OCI-M1 (cell line): ENCODE results near the gene KPNA1.
"Not testable (repeated sequence)": the region's sequence is repeated elsewhere in the genome, so short reads cannot be mapped to it uniquely, and the experiment has no call there.

ENCODE experiments used
- DNase-seq: peaks from one replicate; lab custom pipeline; 2025; lab: John Stamatoyannopoulos, UW

Gene KPNA1

DNA sequence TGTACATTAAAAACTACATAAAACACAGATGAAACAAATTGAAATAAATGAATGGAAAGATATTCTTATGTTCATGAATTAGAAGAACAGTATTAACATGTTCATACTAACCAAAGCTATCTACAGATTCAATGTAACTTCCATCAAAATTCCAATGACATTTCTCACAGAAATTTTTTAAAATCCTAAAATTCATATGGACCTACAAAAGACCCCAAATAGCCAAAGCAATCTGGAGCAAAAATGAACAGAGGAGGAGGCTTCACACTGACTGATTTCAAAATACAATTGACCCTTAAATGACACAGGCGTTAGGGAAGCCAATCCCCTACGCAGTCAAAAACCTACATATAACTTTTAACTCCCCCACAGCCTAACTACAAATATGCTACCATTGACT, 39.4 kb downstream of the KPNA1 start:
- no peak for DNase-seq

DNA sequence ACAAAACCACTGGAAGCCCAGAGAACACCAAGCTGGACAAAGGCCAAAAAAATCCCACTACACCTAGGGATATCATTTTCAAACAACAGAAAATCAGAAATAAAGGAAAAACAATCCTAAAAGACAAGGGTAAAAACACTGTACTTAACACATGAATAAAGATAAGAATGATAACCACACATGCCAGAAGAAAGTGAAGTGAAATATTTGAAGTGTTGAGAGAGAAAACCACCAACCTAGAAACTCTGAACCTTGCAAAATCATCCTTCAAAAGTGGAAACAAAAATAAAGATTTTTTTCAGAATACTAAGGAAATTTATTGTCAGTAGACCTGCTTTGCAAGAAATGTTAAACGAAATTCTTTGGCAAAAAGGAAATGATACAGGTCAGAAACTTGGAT, 45.1 kb downstream of the KPNA1 start:
- DNase-seq: no peak

DNA sequence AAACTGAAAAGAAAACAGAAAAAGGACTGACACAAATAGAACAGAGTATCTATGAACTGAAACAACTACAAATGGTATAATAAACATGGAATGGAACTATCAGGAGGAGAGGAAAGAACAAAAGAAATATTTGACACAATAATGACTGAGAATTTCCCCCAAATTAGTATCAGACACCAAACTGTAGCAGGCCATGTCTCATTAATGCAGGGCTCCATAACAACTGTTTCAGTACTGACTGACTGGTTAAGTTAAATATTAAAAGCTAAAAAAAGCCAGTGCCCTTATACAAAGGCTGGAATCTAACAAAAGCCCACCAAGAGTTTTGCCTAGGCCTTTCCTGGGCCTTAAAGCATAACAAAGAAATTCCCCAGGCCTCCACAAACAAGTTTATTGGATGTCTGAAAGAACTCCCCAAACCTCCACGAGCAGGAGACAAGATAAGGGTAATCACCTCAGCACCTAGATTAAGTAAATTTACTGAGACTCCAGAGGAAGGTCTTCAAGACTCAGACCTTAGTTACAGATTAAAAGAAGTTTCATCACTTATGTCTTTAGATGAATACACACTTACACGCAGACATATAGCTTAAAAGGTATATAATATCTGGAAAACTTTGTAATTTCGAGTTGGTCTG, 45.7 kb downstream of the KPNA1 start:
- no peak for DNase-seq

DNA sequence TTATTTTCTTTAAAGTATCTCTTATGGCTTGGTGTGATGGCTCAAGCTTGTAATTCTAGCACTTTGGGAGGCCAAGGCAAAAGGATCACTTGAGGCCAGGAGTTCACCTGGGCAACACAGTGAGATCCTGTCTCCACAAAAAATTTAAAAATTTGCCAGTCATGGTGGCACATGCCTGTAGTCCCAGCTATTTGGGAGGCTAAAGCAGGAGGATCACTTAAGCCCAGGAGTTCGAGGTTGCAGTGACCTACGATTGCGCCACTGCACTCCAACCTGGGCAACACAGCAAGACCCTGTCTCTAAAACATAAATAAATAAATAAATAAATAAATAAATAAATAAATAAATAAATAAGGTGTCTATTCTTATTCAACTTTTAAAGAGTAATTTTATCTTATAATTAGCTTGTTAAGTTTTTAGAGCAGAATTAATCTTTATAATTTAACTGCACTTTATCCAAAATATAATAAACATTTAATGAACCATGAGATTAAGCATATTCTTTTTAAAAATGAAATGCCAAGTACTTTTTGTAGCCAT, 48.0 kb downstream of the KPNA1 start:
- DNase-seq: no peak

DNA sequence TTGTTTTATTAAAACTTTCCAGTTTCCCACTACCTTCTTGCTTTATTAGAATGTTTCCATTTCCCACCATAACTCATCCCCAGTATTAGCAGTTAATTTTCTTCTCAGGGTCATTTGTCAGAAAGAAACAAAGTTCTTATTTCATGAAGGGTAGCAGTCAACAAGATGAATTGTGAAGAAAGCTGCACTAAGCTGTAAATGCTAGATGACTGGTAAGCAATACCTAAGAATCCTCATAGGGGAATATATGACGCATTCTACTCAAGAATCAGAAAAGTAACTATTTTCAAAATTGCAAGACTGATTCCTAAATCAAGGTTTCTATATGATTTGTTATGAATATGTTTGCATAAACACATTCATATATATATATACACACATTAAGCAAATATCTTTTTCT, 50.1 kb downstream of the KPNA1 start:
- DNase-seq: no peak

DNA sequence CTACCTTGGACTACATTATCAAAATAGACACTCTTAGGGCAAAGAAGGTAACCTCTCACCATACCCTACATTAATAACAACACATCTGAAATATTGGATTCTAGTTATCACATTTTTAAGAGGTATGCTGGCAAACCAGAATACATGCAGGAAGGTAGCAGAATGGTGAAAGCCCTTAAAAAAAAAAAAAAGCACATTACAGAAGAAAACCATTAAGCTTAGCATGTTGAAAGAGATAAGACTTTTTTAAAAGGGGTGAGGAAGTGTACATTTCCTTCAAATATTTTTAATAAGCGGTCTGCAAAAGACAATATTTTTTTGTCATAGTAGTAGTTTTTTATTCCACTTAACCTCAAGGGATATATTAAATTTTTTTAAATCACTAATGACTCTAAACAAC, 52.3 kb downstream of the KPNA1 start:
- DNase-seq: no peak

DNA sequence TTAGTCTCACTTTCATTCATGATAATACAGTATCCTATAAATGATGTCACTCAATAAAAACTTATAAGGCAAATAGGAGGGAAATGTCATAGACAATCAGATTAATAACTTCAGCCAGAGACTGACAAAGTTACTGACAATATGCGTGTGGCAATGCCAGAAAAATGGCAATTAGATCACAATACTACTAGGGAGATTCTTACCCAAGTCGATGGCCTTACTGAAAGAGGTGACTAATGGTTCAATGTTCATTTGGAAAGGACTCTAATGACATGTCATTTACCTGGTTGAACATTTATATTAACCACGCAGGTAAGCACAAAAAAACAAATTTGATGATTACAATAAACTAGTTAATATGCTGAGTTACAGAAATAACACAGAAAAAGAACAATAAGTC, 52.9 kb downstream of the KPNA1 start:
- DNase-seq: no peak

DNA sequence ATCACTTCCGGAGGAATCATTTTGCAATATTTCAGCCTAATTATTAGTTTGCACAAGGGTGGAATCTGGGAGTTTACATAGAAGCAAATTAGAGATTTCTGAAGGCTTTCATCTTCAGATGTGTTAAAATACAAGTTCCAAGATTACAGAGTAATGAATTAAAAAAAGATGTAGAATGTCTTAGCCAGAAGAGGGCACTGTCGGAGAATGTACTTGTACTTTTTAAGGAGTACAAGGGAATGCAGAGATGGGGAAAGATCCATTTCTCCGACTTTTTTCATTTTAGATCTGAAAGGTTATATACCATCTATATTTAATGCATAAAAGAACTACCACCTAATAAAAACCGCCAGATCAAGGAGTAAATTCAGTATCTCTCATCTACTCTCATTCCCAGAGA, 55.7 kb downstream of the KPNA1 start:
- DNase-seq: peak; percentile 46

DNA sequence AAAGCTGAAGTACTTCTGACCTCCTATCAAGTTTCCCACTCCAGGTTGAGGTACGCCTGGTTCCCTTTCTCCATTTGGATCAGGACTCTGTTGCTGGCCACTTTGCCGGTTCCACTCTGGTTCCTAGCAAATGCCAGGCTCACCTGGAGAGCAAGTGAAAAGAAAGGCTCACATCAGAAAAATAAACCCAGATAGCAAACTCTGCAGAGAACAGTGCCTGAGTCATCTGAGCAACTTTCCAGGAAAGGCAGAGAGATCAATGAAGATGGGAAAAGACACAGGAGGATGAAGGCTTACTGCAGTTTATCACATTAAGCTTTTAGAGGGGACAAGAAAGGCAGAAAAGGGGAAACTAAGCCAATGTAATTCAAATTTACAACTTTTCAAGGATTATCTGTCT, 57.0 kb downstream of the KPNA1 start:
- no peak for DNase-seq

DNA sequence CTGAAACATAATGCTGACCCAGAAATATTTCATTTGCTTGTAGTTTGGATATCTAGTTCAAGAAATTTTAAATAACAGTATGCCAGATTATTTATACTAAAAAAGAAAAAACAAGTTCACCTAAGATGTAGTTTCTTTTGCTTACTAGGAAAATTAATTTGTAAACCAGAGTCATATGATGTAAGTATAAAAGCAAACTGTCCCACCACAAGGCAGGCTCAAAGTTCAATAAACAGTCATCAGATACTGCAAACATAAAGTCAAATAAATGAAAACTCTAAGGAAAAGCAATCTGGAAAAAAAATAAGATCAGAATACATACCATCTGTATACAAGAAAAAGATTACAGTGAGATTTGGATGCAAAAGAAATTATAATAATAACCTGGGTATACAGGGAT, 58.7 kb downstream of the KPNA1 start:
- DNase-seq: no peak

DNA sequence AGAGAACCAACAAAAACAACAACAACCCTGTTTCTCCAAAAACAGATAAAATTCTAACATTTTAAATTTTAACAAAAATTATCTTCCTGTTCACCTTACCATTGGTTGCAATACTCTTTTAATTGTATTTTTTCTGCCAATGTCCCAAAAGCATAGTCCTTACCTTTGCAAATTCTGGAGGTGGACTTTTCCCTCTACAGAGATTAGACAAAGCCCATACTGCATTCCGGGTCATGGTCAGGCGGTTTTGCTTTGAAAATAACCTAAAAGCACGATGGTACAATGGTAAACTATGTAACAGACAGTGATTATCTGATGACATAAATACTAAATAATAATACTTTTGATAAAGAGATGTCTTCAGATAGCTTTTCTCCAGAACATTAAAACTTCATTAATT, 63.4 kb downstream of the KPNA1 start:
- DNase-seq: no peak

DNA sequence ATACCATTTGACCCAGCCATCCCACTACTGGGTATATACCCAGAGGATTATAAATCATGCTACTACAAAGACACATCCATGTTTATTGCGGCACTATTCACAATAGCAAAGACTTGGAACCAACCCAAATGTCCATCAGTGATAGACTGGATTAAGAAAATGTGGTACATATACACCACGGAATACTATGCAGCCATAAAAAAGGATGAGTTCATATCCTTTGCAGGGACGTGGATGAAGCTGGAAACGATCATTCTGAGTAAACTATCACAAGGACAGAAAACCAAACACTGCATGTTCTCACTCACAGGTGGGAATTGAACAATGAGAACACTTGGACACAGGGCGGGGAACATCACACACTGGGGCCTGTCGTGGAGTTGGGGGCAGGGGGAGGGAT, 66.5 kb downstream of the KPNA1 start:
- DNase-seq: not testable (repeated sequence)

DNA sequence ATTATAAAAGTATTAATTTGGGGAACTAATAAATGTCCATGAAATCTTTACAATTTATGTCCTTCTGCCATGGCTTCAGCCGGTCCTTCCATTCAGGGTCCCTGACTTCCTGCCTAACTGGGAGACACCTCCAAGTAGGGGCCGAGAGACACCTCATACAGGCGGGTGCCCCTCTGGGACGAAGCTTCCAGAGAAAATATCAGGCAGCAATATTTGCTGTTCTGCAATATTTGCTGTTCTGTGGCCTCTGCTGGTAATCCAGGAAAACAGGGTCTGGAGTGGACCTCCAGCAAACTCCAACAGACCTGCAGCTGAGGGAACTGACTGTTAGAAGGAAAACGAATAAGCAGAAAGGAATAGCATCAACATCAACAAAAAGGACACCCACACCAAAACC, 70.2 kb downstream of the KPNA1 start:
- DNase-seq: not testable (repeated sequence)

DNA sequence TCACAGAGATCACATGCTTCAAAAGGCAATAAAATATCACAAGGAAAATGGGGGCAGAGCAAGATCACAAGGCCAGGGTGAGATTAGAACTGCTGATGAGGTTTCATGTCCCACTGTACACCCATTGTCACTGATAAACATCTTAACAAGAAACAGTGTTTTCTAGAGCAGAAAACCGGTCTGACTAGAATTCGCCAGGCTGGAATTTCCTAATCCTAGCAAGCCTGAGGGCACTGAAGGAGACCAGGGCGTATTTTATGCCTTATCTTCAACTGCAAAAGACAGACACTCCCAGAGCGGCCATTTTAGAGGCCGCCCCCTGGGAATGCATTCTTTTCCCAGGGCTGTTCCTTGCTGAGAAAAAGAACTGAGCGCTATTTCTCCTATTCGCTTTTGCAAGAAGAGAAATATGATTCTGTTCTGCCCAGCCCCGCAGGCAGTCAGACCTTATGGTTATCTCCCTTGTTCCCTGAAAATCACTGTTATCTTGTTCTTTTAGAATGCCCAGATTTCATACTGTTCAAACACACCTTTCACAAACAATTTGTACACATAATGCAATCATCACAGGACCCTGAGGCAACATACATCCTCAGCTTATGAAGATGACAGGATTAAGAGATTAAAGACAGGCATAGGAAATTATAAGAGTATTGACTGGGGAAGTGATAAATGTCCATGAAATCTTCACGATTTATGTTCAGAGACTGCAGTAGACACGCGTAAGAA, 70.8 kb downstream of the KPNA1 start:
- DNase-seq: not testable (repeated sequence)

DNA sequence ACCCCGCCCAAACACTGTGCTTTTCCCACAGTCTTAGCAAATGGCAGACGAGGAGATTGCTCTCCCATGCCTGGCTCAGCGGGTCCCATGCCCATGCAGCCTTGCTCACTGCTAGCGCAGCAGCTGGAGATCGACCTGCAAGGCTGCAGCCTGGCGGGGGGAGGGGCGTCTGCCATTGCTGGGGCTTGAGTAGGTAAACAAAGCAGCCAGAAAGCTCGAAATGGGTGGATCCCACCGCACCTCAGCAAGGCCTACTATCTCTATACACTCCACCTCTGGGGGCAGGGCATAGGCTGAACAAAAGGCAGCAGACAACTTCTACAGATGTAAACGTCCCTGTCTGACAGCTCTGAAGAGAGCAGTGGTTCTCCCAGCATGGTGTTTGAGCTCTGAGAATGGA, 71.6 kb downstream of the KPNA1 start:
- no peak for DNase-seq

DNA sequence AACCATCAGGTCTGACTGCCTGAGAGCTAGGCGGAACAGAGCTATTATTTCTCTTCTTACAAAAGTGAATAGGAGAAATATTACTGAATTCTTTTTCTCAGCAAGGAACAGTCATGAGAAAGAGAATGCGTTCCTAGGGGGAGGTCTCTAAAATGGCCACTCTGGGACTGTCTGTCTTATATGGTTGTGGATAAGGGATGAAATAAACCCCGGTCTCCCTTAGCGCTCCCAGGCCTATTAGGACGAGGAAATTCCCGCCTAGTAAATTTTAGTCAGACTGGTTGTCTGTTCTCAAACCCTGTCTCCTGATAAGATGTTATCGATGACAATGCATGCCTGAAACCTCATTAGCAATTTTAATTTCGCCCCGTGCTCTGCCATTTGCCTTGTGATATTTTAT, 78.8 kb downstream of the KPNA1 start:
- no peak for DNase-seq

DNA sequence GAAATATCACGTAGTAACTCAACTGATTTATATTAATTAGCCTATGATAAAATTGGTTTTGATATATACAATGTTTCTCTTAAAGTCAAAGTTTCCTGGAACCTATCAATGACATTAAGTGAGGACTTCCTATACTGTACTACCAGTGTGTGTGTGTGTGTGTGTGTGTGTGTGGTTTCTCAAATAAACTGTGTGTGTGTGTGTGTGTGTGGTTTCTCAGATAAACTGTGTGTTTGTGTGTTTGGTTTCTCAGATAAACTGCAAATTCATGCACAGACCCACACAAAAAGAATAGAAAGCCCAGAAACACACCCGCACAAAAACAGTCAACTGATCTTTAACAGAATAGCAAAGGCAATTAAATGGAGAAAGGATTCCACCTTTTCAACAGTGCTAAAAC, 84.4 kb downstream of the KPNA1 start:
- DNase-seq: peak; percentile 15

DNA sequence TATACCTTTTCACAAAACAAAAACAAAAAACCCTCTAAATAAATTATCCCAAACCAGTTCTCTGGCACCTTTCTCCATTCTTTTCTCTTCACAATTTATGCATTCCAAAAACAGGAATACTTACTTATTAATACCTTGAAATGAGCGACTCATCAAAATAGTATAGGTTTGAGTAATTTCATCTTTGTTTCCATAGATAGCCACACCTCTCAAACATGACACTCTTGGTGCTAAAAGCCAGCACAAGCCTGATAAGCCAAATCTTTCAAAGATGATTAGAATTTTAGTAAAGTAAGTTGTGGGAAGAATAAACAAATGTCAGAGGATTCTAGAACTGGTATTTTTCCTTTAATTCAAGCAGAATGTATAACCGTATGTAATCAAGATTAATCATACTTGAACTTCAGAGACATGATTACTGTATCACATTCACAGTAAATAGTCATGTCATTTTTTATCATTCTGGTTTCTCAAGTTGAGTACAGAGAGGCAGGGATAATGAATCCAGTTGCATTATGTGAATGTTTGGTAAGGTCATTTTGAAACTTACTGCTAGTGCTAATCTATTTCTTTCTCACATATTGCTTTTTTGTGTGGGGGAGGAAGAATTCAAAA, 86.8 kb downstream of the KPNA1 start:
- no peak for DNase-seq

DNA sequence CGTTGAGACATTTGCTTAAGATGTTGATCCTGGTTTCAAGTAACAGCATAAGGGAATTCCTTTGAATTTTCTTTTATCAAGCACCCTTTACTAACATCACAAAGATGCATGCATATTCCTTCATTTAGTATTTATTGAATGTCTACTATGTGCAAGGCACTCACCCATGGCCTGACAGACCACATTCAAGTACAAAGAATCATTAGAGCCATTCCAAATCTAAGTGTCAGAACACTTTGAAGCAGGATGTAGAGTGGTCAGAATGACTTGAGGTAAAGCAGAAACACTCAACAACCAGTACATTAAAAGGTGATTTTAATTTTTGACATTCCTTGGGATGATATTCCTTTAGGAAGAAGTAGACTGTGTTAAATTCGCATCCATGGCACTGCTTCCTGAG, 92.9 kb downstream of the KPNA1 start:
- no peak for DNase-seq

DNA sequence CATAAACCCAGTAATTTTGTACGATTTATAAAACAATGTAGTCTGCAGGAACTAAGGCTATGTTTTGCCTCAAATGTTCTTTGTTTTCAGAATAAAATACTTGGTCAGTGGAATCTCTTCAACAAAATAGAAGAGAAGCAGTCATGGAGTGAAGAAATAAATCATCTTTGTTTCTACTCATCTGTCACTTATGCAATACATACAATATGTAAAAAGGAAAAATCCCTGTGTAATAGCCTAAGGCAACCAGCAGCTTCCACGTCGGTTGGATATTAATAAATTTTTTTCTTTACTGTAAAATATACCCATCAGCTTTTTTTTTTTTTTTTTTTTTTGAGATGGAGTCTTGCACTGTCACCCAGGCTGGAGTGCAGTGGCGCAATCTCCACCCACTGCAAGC, 93.6 kb downstream of the KPNA1 start:
- no peak for DNase-seq

DNA sequence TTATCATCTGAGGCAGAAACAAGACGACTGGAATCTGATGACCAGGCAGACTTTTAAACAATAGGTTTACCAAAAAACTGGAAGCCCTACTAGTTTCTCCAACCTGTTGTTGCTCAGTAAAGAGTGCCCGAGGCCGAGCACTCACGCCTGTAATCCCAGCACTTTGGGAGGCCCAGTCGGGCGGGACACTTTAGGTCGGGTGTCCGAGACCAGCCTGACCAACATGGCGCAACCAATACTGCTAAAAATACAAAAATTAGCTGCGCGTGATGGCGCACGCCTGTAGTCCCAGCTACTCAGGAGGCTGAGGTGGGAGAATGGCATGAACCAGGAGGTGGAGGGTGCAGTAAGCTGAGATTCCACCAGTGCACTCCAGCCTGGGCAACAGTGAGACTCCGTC, 97.8 kb downstream of the KPNA1 start:
- DNase-seq: no peak

DNA sequence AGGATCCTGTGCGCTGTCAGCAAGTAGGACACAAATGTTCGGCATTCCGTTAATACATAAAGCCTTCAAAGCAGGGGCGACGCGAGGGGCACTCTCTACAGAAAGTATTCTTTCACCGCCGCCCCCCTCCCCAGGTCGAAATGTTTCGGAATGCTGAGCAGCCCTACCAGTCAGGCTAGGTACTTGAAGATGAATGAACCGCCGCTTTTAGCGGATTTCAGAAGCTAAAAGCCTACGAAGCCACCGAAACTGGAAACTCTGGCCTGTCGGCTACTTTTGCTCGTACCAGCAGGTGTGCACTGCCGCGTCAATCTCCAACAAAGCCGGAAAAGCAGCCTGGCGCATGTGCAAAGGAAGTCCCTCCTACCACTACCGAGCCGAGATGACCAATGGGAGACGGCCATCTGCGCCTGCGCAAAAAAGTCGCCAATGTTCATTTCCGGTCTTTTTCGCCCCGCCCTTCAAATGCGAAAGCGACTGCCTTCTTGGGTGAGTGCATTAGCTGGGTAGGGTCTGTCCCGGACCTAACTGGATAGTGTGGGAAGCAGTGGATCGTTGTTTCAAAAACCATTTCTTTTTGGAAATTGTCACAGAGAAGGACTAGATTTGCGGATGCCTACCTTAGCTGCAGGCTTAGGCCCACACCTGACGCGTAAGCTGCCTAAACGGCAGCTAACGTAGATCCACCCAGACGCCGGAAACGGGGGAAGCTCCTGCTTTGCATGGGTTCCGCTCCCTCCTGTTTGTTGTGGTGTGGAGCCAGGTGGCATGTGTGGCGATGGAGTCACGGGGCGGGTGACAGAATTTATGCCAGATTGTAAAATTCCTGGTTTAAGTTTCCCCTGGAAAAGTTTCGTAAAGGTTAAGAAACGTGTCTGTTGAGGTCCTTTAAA, 98.7 kb downstream of the KPNA1 start, which contains the start of gene WDR5B:
Gene WDR5B (minus strand): TSS at position 301 of the 893 bp plus-strand sequence. CDS start 534 bp downstream, outside the sequence.
- DNase-seq: no peak
